Heart right ventricle (tissue), 16 donors: Measurements from ENCODE around the gene CNOT10. TPM values are rescaled to one million over a fixed set of nuclear protein-coding genes. Genes with fewer than 3 reads are reported as not detected.

ENCODE experiments used
- ATAC-seq, 8 donors: fragments of 200-7000 bp; cut with Tn5 transposase; one replicate each; pipeline ENCODE4 v1.9.1; 2020; ENCODE audit warnings: mild to moderate bottlenecking in 8 of 8, moderate library complexity in 8 of 8, moderate number of reproducible peaks in 1 of 8
- DNase-seq, 2 donors: peaks; one replicate each; pipeline ENCODE4 v3.0.0-alpha.2; 2020
- H3K27ac ChIP-seq, 10 donors: fragments of 200-600 bp; sonication (generic) in 2 of 10; one replicate each; pipeline versions ENCODE4 v1.5.0 to v1.8.0; 2020 to 2022; ENCODE audit warnings: mild to moderate bottlenecking in 3 of 10
- H3K27me3 ChIP-seq, 7 donors: fragments of 200-600 bp; one replicate each; pipeline ENCODE4 v1.8.0; 2021 to 2022; ENCODE audit warnings: mild to moderate bottlenecking in 2 of 7
- H3K36me3 ChIP-seq, 9 donors: fragments of 200-600 bp; sonication (generic) in 1 of 9; one replicate each; pipeline versions ENCODE4 v1.5.0 to v1.8.0; 2020 to 2022; ENCODE audit warnings: mild to moderate bottlenecking in 2 of 9
- H3K4me1 ChIP-seq, 9 donors: fragments of 200-600 bp; sonication (generic) in 1 of 9; one replicate each; pipeline versions ENCODE4 v1.5.0 to v1.8.0; 2020 to 2022; ENCODE audit warnings: mild to moderate bottlenecking in 4 of 9
- H3K4me3 ChIP-seq, 10 donors: fragments of 200-600 bp; sonication (generic) in 2 of 10; one replicate each; pipeline versions ENCODE4 v1.5.0 to v1.8.0; 2020 to 2022; ENCODE audit warnings: mild to moderate bottlenecking in 7 of 10, moderate library complexity in 2 of 10
- H3K9me3 ChIP-seq, 11 donors: fragments of 200-600 bp in 10 of 11; sonication (generic) in 2 of 11; one replicate each; pipeline versions ENCODE4 v1.5.0 to v1.8.0; 2013 to 2022; ENCODE audit warnings: mild to moderate bottlenecking in 2 of 11, control low read depth in 1 of 11, moderate library complexity in 1 of 11
- CTCF ChIP-seq, 9 donors: fragments of 200-600 bp; sonication (generic) in 2 of 9; IDR thresholded peaks; one replicate each; pipeline versions ENCODE4 v1.5.0 to v1.8.0; 2021 to 2022; ENCODE audit warnings: antibody characterized with exemption in 9 of 9, mild to moderate bottlenecking in 5 of 9, moderate library complexity in 1 of 9
- WGBS, 2 donors: extraction: QIAGEN DNeasy Blood & Tissue Kit; methylation state at CpG; one replicate each; pipeline ENCODE4 v1.1.7; 2013; ENCODE audit warnings: inconsistent platforms in 1 of 2; 5-methylcytosine and 5-hydroxymethylcytosine counted together
- intact Hi-C, 10 donors: fragments of 100-400 bp; cut with DNase I; formaldehyde crosslinking; loops; one replicate each; pipeline versions ENCODE4 v1.11.1 to v1.14.2; 2022
- polyA plus RNA-seq, 2 donors: library from polyadenylated mRNA; stranded (reverse); fragments of 200-250 nt; gene quantifications; one replicate each; pipeline ENCODE4 v1.2.3, GENCODE V29; 2013
- total RNA-seq, 10 donors: library from RNA; stranded (reverse); fragmentation: NEBNext Ultra II Directional in 3 of 10; extraction: Animal tissue kit (Norgen Biotek cat#: 25700) in 3 of 10; gene quantifications; one replicate each; pipeline versions ENCODE4 v1.2.1 to v1.2.4, GENCODE V29; 2021 to 2023
- donor health status: Arrhythmogenic right ventricular cardiomyopathy.
- donor health status: ischemic (EF 13 %, LVEDD 7.1; RV severe dilation, severe dysfunction).
- donor health status: healthy with polysubstance abuse.
- donor health status: DM: no; HTN: yes; CAD: no.
- donor health status: DM: no; HTN: no; CAD: no.
- donor health status: ischemic (EF 25% LVEDD 6.9; RV normal size, moderate dysfunction).
- donor health status: ischemic (EF 25% LVEDD 5.7; RV mildly dilated, moderate dysfunction).
- donor health status: healthy.
- donor health status: DM: yes; HTN: yes; CAD: no.
- donor health status: Ischemic cardiomyopathy.
- donor health status: ischemic (EF 35%, LVEDD 5.7; RV mildly dilated, moderate dysfunction).
- donor health status: nonischemic (EF 11% LVEDD 7.7; RV severe dilation, severe dysfunction).
- donor health status: DM: yes; HTN: yes; CAD: no.
- donor health status: PGD.
- donor health status: ischemic (EF 29% LVEDD 5.4; RV normal size, mild dysfunction).
- donor health status: nonischemic (EF 23%, LVEDD 6.1; RV moderate dilation, normal function).

Gene CNOT10
- total and polyA plus RNA-seq, 12 donors: 13.6 to 23.9 (median 16.7) TPM

GRCh38 chr3:32817257-32817557 lies 132.2 kb downstream of the CNOT10 start:
- intact Hi-C loops: no loop called here
- ATAC-seq (no peak), DNase-seq (no peak)
- no peak for TF ChIP-seq CTCF (IDR thresholded peaks at IDR 0.05)
- Histone ChIP-seq H3K36me3 (no peaks in the 10 kb centered on the region), H3K9me3 (no peaks in the 10 kb centered on the region), H3K4me1 (peaks cover 3 to 32% (median 15%) of the 10 kb centered on the region in 9 donors), H3K27ac (no peak overlapping the region), H3K27me3 (peaks cover 23 to 78% (median 62%) of the 10 kb centered on the region in 7 donors), H3K4me3 (peak overlapping the region in 9 of 10 donors; percentile 26 to 59 (median 50))
- 0 to 1% methylated on average over 49 of the region's 49 CpGs for WGBS, 2 donors

- DNase-seq (no peak), ATAC-seq (no peak)
- Histone ChIP-seq H3K27me3 (peaks cover 23 to 83% (median 65%) of the 10 kb centered on the region in 7 donors), H3K9me3 (no peaks in the 10 kb centered on the region), H3K4me3 (peak within 1 kb of the TSS in 9 of 10 donors; percentile 26 to 59 (median 50)), H3K36me3 (no peaks in the 10 kb centered on the region), H3K4me1 (peaks cover 3 to 32% (median 15%) of the 10 kb centered on the region in 9 donors), H3K27ac (no peak within 1 kb of the TSS)
- intact Hi-C loops: no loop called here
- 1 to 2% methylated on average over 55 to 59 of the region's 59 CpGs for WGBS, 2 donors
- TF ChIP-seq CTCF (IDR thresholded peaks at IDR 0.05): no peak
Observed at GRCh38 chr3:32817558-32818228, 132.7 kb downstream of the CNOT10 start, which contains the start of gene TRIM71. TSS of gene TRIM71 (plus strand) at chr3:32817997. CDS start at chr3:32818081, 84 bp downstream.

GRCh38 chr3:32818229-32818969 lies 133.4 kb downstream of the CNOT10 start:
- peaks cover 23 to 89% (median 72%) of the 10 kb centered on the region in 7 donors for H3K27me3 ChIP-seq
- no peaks in the 10 kb centered on the region for H3K36me3 ChIP-seq
- ATAC-seq (no peak), DNase-seq (no peak)
- peaks cover 3 to 32% (median 15%) of the 10 kb centered on the region in 9 donors for H3K4me1 ChIP-seq
- intact Hi-C loops: no loop called here
- peak overlapping the region in 7 of 10 donors; percentile 2 to 59 (median 19) for H3K4me3 ChIP-seq
- H3K9me3 ChIP-seq: no peaks in the 10 kb centered on the region
- 2% methylated on average over 96 to 111 of the region's 111 CpGs for WGBS, 2 donors
- no peak for TF ChIP-seq CTCF (IDR thresholded peaks at IDR 0.05)
- no peak overlapping the region for H3K27ac ChIP-seq

- ATAC-seq (no peak), DNase-seq (no peak)
- intact Hi-C loops: no loop called here
- Histone ChIP-seq H3K4me3 (peak overlapping the region in 4 of 10 donors; percentile 7 to 59 (median 38)), H3K27ac (no peak overlapping the region), H3K36me3 (no peaks in the 10 kb centered on the region), H3K27me3 (peaks cover 23 to 89% (median 78%) of the 10 kb centered on the region in 7 donors), H3K4me1 (peaks cover 3 to 32% (median 15%) of the 10 kb centered on the region in 9 donors), H3K9me3 (no peaks in the 10 kb centered on the region)
- WGBS, 2 donors: 39 to 44% methylated on average over 25 of the region's 25 CpGs
- no peak for TF ChIP-seq CTCF (IDR thresholded peaks at IDR 0.05)
Observed at GRCh38 chr3:32818970-32819511, 134.1 kb downstream of the CNOT10 start.
